Germinal center (tissue), 1 donor: ENCODE results near the gene BSG.
"Not testable (repeated sequence)": the region's sequence is repeated elsewhere in the genome, so short reads cannot be mapped to it uniquely, and the experiment has no call there.

ENCODE experiments used
- DNase-seq: peaks from one replicate; pipeline ENCODE4 v3.0.0; 2012; ENCODE audit warnings: mixed read lengths, low spot score

BSG gene

DNA sequence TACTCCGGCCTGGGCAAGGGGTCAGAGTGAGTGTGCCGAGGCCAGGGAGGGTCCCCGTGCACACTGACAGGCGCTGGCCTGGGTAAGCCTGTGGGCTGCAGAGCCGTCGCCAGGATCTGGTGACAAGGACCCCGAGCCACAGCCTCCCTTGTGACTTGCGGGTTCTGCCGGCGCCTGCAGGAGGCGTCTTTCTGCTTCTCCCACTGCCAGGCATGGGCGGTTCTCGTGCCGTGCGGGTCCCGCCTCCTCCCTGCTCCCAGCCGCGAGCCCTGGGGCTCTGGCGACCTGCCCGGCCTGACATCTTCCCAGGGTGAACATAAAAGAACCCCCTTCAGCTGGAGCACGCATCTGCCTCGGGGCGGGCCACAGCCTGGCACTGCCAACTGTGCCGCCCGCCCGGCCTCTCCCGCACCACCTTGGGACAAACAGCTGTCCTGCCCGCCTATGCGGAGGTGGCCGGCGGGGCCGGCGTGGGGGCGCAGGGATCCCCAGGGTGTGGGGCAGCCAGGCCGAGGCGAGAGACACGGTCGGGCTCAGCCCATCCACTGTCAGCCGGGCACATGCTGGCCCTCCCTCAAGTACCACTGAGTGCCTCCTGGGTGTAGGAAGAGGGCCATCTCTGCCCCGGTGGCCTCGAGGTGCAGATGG is 15.8 kb downstream of the BSG start:
- no peak for DNase-seq

DNA sequence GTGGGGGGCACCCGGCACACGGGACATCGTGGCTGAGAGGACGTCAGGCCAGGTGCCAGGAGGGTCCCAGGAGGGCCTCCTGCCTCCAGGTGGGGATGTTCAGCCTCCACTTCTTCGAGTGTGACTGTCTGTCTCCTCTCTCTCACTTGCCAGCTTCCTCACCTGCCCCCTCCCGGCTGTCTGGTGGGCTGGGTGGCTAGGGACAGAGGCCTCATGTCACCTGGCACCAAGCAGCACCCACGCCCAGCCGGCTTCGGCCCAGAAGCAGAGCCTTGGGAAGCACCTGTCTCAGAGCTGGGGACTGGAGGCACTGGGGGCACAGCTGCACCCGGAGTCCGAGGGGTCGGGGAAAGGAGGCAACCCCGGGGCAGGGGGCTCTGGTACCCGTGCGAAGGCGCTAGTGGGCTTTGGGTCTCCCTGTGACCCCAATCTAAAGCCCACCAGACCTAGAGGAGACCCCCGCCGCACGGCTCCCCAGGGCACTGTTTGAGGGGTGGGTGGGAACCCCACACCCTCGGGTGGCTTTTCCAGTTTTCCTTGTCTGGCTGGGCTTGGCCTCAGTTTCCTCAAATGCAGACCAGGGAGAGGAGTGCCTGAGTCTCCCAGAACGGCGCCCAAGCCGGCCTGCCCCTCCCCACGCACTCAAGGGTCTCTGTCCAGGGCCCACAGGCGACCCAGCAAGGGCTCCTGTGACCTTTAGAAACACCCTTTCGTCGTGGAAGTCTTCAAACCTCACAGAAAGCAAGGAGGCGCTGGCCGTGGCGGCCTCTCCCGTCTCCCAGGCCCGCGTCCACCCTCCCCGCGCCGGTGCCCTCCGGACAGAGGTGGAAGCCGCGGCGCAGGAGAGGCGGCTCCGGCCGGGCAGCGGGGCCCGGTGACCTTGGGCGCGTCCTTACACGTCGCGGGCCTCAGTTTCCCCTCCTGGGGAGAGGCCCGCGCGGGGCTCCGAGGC is 16.6 kb downstream of the BSG start:
- no peak for DNase-seq

DNA sequence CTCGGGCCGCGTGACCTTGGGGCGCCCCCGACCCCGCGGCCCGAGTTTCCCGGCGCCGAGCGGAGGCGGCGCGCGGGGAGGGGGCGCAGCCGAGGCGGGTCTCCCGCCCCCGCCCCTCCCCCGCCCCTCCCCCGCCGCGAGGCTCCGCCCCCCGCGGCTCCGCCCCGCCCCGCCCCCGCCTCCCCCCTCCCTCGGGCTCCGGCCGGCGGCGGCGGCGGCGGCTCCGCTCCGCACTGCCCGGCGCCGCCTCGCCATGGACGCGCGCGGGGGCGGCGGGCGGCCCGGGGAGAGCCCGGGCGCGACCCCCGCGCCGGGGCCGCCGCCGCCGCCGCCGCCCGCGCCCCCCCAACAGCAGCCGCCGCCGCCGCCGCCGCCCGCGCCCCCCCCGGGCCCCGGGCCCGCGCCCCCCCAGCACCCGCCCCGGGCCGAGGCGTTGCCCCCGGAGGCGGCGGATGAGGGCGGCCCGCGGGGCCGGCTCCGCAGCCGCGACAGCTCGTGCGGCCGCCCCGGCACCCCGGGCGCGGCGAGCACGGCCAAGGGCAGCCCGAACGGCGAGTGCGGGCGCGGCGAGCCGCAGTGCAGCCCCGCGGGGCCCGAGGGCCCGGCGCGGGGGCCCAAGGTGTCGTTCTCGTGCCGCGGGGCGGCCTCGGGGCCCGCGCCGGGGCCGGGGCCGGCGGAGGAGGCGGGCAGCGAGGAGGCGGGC is 17.4 kb downstream of the BSG start, which contains the start of gene HCN2:
Gene HCN2 (plus strand): TSS at position 189 of the 703 bp plus-strand sequence. CDS start 65 bp downstream, at position 254.
- DNase-seq, result no peak

- no peak for DNase-seq
These were observed 18.0 kb downstream of the BSG start for GRCh38 chr19:590396-590745.

DNA sequence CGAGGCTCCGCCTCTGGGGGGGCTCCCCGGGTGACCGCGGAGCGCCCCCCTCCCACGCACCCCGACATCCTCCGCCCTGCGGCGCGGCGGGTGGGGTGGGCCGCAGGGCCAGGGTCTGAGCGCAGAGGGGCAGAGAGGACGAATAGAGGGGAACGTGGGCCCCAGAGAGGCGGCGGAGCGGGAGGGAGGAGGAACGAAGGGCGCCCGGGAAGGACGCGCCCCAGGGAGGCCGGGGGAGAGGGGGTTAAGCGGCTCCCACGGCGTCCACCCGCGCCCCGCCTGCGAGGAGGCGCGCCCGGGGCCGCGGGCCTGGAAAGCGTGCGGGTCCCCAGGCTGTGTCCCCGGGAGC is 18.3 kb downstream of the BSG start:
- DNase-seq, result no peak

DNA sequence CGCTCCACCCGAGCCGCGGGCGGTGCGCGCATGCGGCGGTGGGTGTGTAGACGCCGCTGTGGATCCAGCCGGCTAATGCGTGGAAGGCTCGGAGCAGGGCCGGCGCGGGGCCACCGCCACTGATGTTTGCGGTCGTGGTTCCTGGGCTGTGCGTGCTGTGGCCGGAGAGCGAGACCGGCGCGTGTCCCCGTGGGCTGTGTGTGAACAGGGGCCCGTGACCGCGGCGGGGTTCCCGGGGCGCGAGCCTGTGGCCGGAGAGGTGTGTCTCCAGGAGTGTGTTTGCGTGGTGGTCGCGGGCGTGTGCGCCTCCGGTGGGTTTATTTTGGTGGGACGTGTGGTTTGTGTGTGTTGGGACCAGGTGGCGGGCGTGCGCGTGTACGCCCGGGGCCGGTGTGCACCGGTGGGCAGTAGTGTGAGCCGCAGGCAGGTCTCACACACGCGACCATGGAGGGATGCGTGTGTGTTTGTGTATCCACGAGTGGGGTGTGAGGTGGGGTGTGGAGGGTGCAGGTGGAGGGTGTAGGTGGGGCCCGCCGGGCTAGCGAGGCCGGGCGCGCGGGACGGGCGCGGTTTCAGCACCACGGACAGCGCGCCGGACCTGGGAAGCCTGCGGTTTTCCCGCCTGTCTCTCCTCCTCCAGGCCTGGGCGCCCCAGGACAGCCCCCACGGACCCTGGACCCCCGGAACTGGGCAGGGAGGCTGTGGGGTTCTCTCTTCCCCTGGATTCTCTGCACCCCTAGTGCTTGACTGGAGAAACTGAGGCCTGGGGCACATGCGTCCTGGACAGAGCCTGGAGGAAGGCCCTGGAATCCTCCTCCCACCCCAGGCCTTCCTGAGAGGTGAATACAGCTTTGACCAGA is 18.9 kb downstream of the BSG start:
- DNase-seq, result no peak

GRCh38 chr19:592101-592500 is 19.7 kb downstream of the BSG start:
- DNase-seq, result no peak

DNA sequence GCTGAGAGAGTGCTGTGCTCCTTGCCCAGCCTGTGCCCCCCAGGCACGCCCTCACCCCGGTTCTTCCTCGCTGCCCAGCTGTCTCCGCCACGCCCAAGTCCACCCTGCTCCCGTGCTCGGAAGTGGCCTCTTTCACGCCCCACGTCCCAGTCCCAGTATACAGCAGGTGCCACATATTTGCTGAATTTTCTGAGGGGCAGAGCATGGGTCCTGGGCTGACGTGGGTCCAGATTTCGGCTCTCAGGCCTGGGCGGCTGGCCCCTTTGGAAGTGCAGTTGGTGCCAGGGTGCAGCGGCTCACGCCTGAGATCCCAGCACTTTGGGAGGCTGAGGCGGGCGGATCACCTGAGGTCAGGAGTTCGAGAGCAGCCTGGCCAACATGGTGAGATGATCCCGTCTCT is 20.7 kb downstream of the BSG start:
- DNase-seq, result no peak

DNA sequence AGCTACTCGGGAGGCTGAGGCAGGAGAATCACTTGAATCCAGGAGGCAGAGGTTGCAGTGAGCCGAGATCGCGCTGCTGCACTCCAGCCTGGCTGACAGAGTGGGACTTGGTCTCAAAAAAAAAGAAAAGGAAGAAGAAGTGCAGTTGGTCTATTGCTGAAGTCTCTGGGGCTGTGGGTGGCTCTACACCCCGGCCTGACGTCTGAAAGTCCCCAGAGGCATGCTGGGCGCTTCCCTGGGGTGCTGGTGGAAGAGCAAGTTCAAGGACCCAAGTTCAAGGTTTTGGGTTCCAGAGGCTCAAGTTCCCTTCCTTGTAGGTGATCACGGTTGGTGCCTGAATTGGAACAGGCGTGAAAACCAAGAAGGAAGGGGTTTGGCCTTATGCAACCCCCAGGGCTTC is 21.1 kb downstream of the BSG start:
- DNase-seq, result no peak

DNA sequence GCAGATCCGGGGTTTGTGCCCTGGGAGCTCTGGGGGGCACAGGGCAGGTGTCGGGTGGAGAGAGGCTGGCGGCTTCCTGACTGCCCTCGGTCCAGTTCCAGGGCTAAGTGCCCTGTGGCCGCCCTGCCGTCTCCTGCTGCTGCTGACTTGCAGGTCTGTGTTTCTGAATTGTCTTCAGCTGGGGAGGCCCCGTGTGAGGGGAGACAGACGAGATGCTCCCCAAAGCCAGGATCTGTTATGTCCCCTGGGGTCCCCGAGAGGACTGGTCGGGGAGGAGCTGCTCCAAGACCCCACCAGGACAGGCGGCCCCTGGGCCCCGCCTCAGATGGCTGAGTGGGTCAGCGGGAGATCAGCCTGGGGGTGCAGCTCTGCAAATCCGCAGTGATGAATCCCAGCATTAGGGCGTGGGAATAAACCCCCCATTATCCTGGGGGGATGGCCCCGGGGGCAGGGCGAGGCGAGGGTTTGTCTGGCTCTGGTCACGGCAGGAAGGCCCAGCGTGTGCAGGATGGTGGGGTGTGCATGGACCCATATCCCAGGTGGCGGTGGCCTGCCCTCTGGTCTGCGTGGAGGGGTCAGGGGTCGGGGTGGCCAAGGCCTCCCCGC is 22.0 kb downstream of the BSG start:
- no peak for DNase-seq

DNA sequence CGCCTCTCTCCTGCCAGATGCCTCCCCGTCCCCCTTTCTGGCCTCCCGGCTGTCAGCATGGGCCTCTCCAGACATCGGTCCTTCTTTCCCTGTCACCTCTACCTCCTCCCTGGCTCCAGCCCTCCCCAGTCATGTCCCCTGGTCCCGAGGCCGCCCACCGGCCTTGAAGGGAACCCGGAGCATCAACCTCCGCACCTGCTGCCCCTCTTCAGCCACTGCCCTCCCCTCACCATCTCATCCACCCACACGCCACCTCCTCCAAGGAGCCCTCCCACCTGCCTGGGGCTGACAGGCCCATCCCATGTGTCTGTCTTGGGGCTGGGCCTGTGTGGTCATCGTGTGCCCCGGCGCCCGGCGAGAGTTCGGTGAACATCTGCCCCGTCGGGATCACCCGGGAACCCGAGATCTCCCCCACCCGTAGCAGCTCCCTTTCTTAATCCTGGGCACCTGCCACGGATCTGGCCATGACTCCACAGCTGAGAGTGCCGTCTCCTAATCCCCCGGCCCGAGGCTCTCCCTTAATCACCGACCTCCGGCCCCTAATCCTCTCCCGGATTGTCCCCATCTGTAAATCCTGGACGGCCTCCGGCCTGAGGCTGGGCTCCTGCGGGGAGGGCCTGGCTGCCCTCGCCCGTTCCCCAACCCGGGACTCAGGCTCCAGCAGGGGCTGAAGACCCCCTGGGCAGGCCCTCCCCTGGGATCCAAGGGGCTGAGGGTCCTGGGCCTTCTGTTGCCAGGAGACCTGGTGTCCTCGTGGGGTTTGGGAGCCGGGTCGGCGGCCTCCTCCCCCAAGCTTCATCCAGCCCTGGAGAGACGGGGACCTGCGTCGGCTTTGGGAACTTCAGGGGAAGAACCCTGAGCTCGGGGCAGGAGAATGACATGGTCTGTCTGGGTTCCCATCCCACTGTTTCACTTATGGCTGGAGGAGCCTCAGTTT is 23.2 kb downstream of the BSG start:
- no peak for DNase-seq

DNA sequence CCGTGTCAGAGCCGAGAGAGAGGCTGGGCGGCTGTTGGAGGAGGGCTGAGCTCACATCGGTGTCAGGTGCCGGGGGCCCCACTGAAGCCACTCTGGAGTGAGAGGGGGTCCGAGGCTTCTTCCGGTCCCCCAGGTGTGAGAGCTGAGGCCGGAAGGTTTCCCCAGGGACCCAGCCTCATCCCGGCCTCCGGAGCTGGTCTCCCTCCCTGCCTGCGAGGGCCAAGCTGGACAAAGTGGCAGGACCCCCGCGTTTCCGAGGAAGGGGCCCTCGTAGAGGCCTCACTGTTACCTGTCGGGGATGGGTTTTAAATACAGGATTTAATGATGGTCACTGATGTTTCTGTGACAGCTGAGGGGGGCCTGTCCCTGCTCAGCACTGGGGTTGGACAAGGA is 23.9 kb downstream of the BSG start:
- no peak for DNase-seq

DNA sequence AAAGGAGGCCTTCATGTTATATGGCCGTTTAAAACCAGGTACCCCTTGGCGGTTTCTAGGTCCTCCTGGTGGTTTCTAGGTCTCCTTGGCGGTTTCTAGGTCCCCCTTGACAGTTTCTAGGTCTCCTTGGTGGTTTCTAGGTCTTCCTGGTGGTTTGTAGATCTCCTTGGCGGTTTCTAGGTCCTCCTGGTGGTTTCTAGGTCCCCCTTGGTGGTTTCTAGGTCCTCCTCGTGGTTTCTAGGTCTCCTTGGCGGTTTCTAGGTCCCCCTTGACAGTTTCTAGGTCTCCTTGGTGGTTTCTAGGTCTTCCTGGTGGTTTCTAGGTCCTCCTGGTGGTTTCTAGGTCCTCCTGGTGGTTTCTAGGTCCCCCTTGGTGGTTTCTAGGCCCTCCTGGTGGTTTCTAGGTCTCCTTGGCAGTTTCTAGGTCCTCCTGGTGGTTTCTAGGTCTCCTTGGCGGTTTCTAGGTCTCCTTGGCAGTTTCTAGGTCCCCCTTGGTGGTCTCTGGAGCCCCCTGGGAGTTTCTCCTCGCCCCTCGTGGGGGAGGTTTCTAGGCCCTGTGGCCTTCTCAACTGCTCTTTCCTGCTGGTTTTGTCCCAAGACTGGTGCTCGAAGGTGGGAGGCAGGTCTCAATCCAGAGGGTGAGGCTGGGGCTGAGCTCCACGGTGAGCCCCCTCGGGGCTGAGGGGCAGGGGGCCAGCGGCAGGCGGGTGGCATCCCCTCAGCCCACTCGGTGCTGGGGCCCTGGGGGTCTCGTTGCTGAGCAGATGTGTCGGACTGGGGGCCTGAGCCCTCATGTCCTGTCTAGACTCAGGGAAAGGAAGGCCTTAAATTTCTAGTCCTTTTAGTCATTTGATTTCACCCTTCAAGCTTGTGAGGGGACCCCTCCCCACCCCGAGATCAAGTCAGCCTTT is 25.3 kb downstream of the BSG start:
- no peak for DNase-seq

GRCh38 chr19:601310-601709 is 28.9 kb downstream of the BSG start:
- DNase-seq, result no peak

- no peak for DNase-seq
These were observed 29.4 kb downstream of the BSG start for GRCh38 chr19:601790-602189.

- no peak for DNase-seq
These were observed 30.2 kb downstream of the BSG start for GRCh38 chr19:602391-603301.

DNA sequence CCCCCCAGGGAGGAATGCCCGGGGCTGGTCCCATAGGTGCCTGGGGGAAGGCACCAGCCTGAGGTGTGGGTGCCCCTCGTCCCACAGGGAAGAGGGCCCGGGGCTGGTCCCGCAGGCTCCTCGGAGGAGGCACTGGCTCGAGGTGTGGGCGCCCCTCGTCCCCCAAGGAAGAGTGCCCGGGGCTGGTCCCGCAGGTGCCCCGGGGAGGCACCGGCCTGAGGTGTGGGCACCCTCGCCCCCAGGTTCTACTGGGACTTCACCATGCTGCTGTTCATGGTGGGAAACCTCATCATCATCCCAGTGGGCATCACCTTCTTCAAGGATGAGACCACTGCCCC is 30.9 kb downstream of the BSG start:
- DNase-seq, result not testable (repeated sequence)

DNA sequence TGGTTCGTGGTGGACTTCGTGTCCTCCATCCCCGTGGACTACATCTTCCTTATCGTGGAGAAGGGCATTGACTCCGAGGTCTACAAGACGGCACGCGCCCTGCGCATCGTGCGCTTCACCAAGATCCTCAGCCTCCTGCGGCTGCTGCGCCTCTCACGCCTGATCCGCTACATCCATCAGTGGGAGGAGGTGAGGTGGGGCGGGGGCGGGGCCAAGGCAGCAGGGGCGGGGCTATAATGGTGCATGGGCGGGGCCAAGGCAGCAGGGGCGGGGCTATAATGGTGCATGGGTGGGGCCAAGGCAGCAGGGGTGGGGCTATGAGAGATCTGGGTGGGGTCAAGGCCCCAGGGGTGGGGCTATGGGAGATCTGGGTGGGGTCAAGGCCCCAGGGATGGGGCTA is 31.4 kb downstream of the BSG start:
- DNase-seq, result not testable (repeated sequence)
